Measurements from ENCODE around the gene TESPA1. TPM values are rescaled to one million over a fixed set of nuclear protein-coding genes. Genes with fewer than 3 reads are reported as not detected.

TESPA1 gene
- total RNA-seq, 1 donor from 2014 or later, result not detected

- peaks cover 8% of the 10 kb centered on the region for H3K27me3 Mint-ChIP-seq (ENCODE audit: insufficient read depth, low read depth)
- Histone ChIP-seq H3K27me3 (peaks cover 50% of the 10 kb centered on the region), H3K79me2 (ENCODE audit: low read depth) (no peaks in the 10 kb centered on the region), H3K36me3 (no peaks in the 10 kb centered on the region), H3K4me1 (no peaks in the 10 kb centered on the region), H3K4me3 (no peak overlapping the region), H3K27ac (no peak overlapping the region), H3K4me2 (no peak overlapping the region), H4K20me1 (ENCODE audit: low read depth) (no peaks in the 10 kb centered on the region), H2AFZ (replicated peaks) (no peak overlapping the region), H3K9ac (no peak overlapping the region), H3F3A (ENCODE audit: low read depth) (no peaks in the 10 kb centered on the region), H3K9me3 (ENCODE audit: low read depth) (no peaks in the 10 kb centered on the region)
- DNase-seq (ENCODE audit: low spot score), result no peak
- TF ChIP-seq CTCF (IDR thresholded peaks at IDR 0.05) (no peak), EZH2 (IDR thresholded peaks at IDR 0.05) (no peak), EZH2phosphoT487 (IDR thresholded peaks at IDR 0.05) (no peak)
- no peaks in the 10 kb centered on the region for H3K36me3 Mint-ChIP-seq
- H3K27ac Mint-ChIP-seq, result no peak overlapping the region
- H3K4me1 Mint-ChIP-seq, result peaks cover 7% of the 10 kb centered on the region
- H3K4me3 Mint-ChIP-seq, result no peak overlapping the region
- H3K9me3 Mint-ChIP-seq, result no peaks in the 10 kb centered on the region
Observed at GRCh38 chr12:55024575-55024974, 40.0 kb upstream of the TESPA1 start.

- peak within 1 kb of the TSS; percentile 62 for H3K4me2 ChIP-seq
- H3K4me3 Mint-ChIP-seq, result peak within 1 kb of the TSS; percentile 76
Observed at GRCh38 chr12:55019784-55020183, 35.2 kb upstream of the TESPA1 start, which contains the start of gene NEUROD4. NEUROD4 (plus strand) TSS chr12:55019974; CDS start chr12:55026440, 6,466 bp downstream.

GRCh38 chr12:55017416-55017925 is 32.9 kb upstream of the TESPA1 start:
- peaks cover 13% of the 10 kb centered on the region for H3K4me1 ChIP-seq
- no peaks in the 10 kb centered on the region for H3K36me3 ChIP-seq
- no peaks in the 10 kb centered on the region for H3K79me2 ChIP-seq (ENCODE audit: low read depth)
- Mint-ChIP-seq H3K9me3 (peaks cover 9% of the 10 kb centered on the region), H3K27me3 (ENCODE audit: insufficient read depth, low read depth) (peaks cover 19% of the 10 kb centered on the region), H3K36me3 (no peaks in the 10 kb centered on the region), H3K27ac (no peak overlapping the region), H3K4me3 (no peak overlapping the region), H3K4me1 (peaks cover 23% of the 10 kb centered on the region)
- TF ChIP-seq CTCF (IDR thresholded peaks at IDR 0.05), result no peak
- TF ChIP-seq EZH2phosphoT487 (IDR thresholded peaks at IDR 0.05), result no peak
- TF ChIP-seq EZH2 (IDR thresholded peaks at IDR 0.05), result no peak
- H3K4me2 ChIP-seq, result peak overlapping the region; percentile 13
- H3K27ac ChIP-seq, result no peak overlapping the region
- H3K9ac ChIP-seq, result no peak overlapping the region
- H3K9me3 ChIP-seq (ENCODE audit: low read depth), result no peaks in the 10 kb centered on the region
- no peaks in the 10 kb centered on the region for H3F3A ChIP-seq (ENCODE audit: low read depth)
- peak; percentile 15 for DNase-seq (ENCODE audit: low spot score)
- H4K20me1 ChIP-seq (ENCODE audit: low read depth), result no peaks in the 10 kb centered on the region
- H3K4me3 ChIP-seq, result no peak overlapping the region
- H3K27me3 ChIP-seq, result peaks cover 31% of the 10 kb centered on the region
- no peak overlapping the region for H2AFZ ChIP-seq (replicated peaks)

More at GRCh38 chr12:55019784-55020183, 35.2 kb upstream of the TESPA1 start, which contains the start of gene NEUROD4:
- H2AFZ ChIP-seq (replicated peaks), result peak within 1 kb of the TSS; percentile 68
- peaks cover 54% of the 10 kb centered on the region for H3K27me3 ChIP-seq
- peak within 1 kb of the TSS; percentile 12 for H3K27ac Mint-ChIP-seq
- H3K9ac ChIP-seq, result no peak within 1 kb of the TSS
- no peaks in the 10 kb centered on the region for H3K36me3 ChIP-seq
- peak within 1 kb of the TSS; percentile 28 for H3K4me3 ChIP-seq
- H3K36me3 Mint-ChIP-seq, result no peaks in the 10 kb centered on the region
- H3K27me3 Mint-ChIP-seq (ENCODE audit: insufficient read depth, low read depth), result peaks cover 15% of the 10 kb centered on the region
- no peaks in the 10 kb centered on the region for H3K9me3 ChIP-seq (ENCODE audit: low read depth)
- peaks cover 13% of the 10 kb centered on the region for H3K4me1 ChIP-seq
- H3F3A ChIP-seq (ENCODE audit: low read depth), result no peaks in the 10 kb centered on the region
- H3K79me2 ChIP-seq (ENCODE audit: low read depth), result no peaks in the 10 kb centered on the region
- H4K20me1 ChIP-seq (ENCODE audit: low read depth), result no peaks in the 10 kb centered on the region
- no peak for TF ChIP-seq CTCF (IDR thresholded peaks at IDR 0.05)
- no peak for TF ChIP-seq EZH2 (IDR thresholded peaks at IDR 0.05)
- TF ChIP-seq EZH2phosphoT487 (IDR thresholded peaks at IDR 0.05), result no peak
- H3K27ac ChIP-seq, result no peak within 1 kb of the TSS
- DNase-seq (ENCODE audit: low spot score), result peak; percentile 96
- H3K9me3 Mint-ChIP-seq, result no peaks in the 10 kb centered on the region
- peaks cover 23% of the 10 kb centered on the region for H3K4me1 Mint-ChIP-seq
